H1 (cell line): ENCODE measurements around the gene STRN4. TPM values are rescaled to one million over a fixed set of nuclear protein-coding genes. Genes with fewer than 3 reads are reported as not detected.

ENCODE experiments used
- CTCF ChIA-PET: fragments of 300-600 bp; sonication (Branson Sonifier 250); formaldehyde crosslinking; loops from one replicate; lab custom pipeline; 2021; ENCODE audit not compliant: partially characterized antibody; lab: Charles Lee
- POLR2A ChIA-PET: fragments of 300-600 bp; sonication (Branson Sonifier 250); formaldehyde crosslinking; loops from one replicate; lab custom pipeline; 2021; ENCODE audit warnings: inconsistent platforms; ENCODE audit not compliant: partially characterized antibody; lab: Charles Lee
- DNase-seq, 2 experiments: peaks; one replicate each; pipeline versions ENCODE4 v3.0.0 to v3.0.0-alpha.2; 2010 to 2022; ENCODE audit warnings: low spot score in 2 of 2, low read depth in 1 of 2, mixed read lengths in 1 of 2
- FAIRE-seq: peaks from 2 replicates; lab custom pipeline; 2011; peaks lifted over from hg19 to GRCh38; lab: Jason Lieb, UNC
- H2AFZ ChIP-seq: 2 replicates; pipeline ENCODE4 v1.8.1; 2012; ENCODE audit warnings: low read length, inconsistent platforms
- H2AK5ac ChIP-seq: 2 replicates; pipeline ENCODE4 v1.6.1; 2013; ENCODE audit warnings: low read depth, low read length
- H2BK120ac ChIP-seq: replicated peaks from 2 replicates; pipeline ENCODE3; 2013; ENCODE audit warnings: low read depth, low read length, inconsistent platforms
- H2BK12ac ChIP-seq: 2 replicates; pipeline ENCODE4 v1.6.1; 2013; ENCODE audit warnings: low read depth, low read length
- H2BK15ac ChIP-seq: 2 replicates; pipeline ENCODE4 v1.6.1; 2013; ENCODE audit warnings: low read length
- H2BK20ac ChIP-seq: 2 replicates; pipeline ENCODE4 v1.6.1; 2013; ENCODE audit warnings: low read length
- H2BK5ac ChIP-seq: 2 replicates; pipeline ENCODE4 v1.6.1; 2013; ENCODE audit warnings: low read depth, low read length
- H3K14ac ChIP-seq: 2 replicates; pipeline ENCODE4 v1.6.1; 2013; ENCODE audit warnings: inconsistent platforms; ENCODE audit not compliant: insufficient read length
- H3K18ac ChIP-seq: 2 replicates; pipeline ENCODE4 v1.6.1; 2013; ENCODE audit warnings: low read length; ENCODE audit errors: extremely low read depth
- H3K23ac ChIP-seq: 2 replicates; pipeline ENCODE4 v1.6.1; 2013; ENCODE audit warnings: inconsistent platforms; ENCODE audit not compliant: insufficient read length
- H3K23me2 ChIP-seq: 2 replicates; pipeline ENCODE4 v1.6.1; 2013; ENCODE audit warnings: low read depth, low read length
- H3K27ac ChIP-seq: 2 replicates; pipeline ENCODE4 v1.6.1; 2011; ENCODE audit warnings: low read depth, low read length, inconsistent platforms
- H3K27me3 ChIP-seq, 4 experiments: replicated peaks in 1 of 4; 1 replicate in 1 of 4; 2 replicates in 3 of 4; pipeline versions ENCODE4 v1.6.1 to v1.8.1; 2011 to 2013; ENCODE audit warnings: low read length in 3 of 4, mild to moderate bottlenecking in 3 of 4, inconsistent platforms in 2 of 4, mixed read lengths in 2 of 4, moderate library complexity in 1 of 4; ENCODE audit not compliant: control insufficient read depth in 3 of 4, insufficient read depth in 3 of 4; ENCODE audit errors: extremely low read depth in 1 of 4
- H3K36me3 ChIP-seq, 4 experiments: 2 replicates each; pipeline versions ENCODE4 v1.6.1 to v1.8.1; 2011 to 2013; ENCODE audit warnings: mild to moderate bottlenecking in 4 of 4, low read length in 3 of 4, moderate library complexity in 2 of 4, control low read depth in 1 of 4, inconsistent platforms in 1 of 4; ENCODE audit not compliant: insufficient read depth in 4 of 4, control insufficient read depth in 2 of 4
- H3K4ac ChIP-seq: replicated peaks from 2 replicates; pipeline ENCODE3; 2013; ENCODE audit warnings: low read length, low read depth, mixed read lengths, inconsistent platforms; ENCODE audit not compliant: insufficient read length
- H3K4me1 ChIP-seq, 4 experiments: replicated peaks in 1 of 4; 1 replicate in 1 of 4; 2 replicates in 3 of 4; pipeline versions ENCODE4 v1.6.1 to v1.8.1; 2011 to 2013; ENCODE audit warnings: low read length in 3 of 4, inconsistent platforms in 2 of 4, mixed read lengths in 1 of 4; ENCODE audit not compliant: insufficient read depth in 4 of 4, control insufficient read depth in 3 of 4
- H3K4me2 ChIP-seq, 2 experiments: 2 replicates each; pipeline versions ENCODE4 v1.6.1 to v1.8.1; 2011 to 2013; ENCODE audit warnings: low read depth in 2 of 2, low read length in 2 of 2, control low read depth in 1 of 2, inconsistent platforms in 1 of 2, mild to moderate bottlenecking in 1 of 2; ENCODE audit not compliant: insufficient read depth in 1 of 2
- H3K4me3 ChIP-seq, 4 experiments: fragments of 200-600, 300-600 bp in 1 of 4; sonication (generic), shearing (Covaris generic), sonication (Bioruptor Twin) in 1 of 4; 2 replicates each; pipeline versions ENCODE4 v1.5.1 to v1.8.1; 2011 to 2016; ENCODE audit warnings: low read length in 4 of 4, low read depth in 3 of 4, control low read depth in 2 of 4, inconsistent platforms in 2 of 4, mild to moderate bottlenecking in 2 of 4, mixed read lengths in 1 of 4, moderate library complexity in 1 of 4; ENCODE audit not compliant: insufficient read depth in 2 of 4; ENCODE audit errors: extremely low read depth in 1 of 4
- H3K56ac ChIP-seq: replicated peaks from 2 replicates; pipeline ENCODE3; 2013; ENCODE audit warnings: low read depth, mild to moderate bottlenecking, mixed read lengths, low read length, inconsistent platforms; ENCODE audit not compliant: insufficient read length
- H3K79me1 ChIP-seq: 2 replicates; pipeline ENCODE4 v1.6.1; 2013; ENCODE audit warnings: low read depth, low read length, control low read depth
- H3K79me2 ChIP-seq, 2 experiments: 2 replicates each; pipeline versions ENCODE4 v1.6.1 to v1.8.1; 2012 to 2013; ENCODE audit warnings: low read length in 2 of 2, mild to moderate bottlenecking in 2 of 2, inconsistent platforms in 1 of 2; ENCODE audit not compliant: insufficient read depth in 2 of 2, control insufficient read depth in 1 of 2
- H3K9ac ChIP-seq, 4 experiments: replicated peaks in 1 of 4; 1 replicate in 1 of 4; 2 replicates in 3 of 4; pipeline versions ENCODE4 v1.6.1 to v1.8.1; 2011 to 2013; ENCODE audit warnings: low read depth in 3 of 4, low read length in 3 of 4, control low read depth in 2 of 4, mild to moderate bottlenecking in 2 of 4, moderate library complexity in 2 of 4, inconsistent platforms in 1 of 4; ENCODE audit errors: extremely low read depth in 1 of 4
- H3K9me3 ChIP-seq, 2 experiments: 2 replicates each; pipeline versions ENCODE4 v1.6.1 to v1.8.1; 2012 to 2013; ENCODE audit warnings: mild to moderate bottlenecking in 2 of 2, moderate library complexity in 2 of 2, control low read depth in 1 of 2, inconsistent platforms in 1 of 2, low read depth in 1 of 2, low read length in 1 of 2, mixed read lengths in 1 of 2; ENCODE audit not compliant: insufficient read depth in 2 of 2
- H4K20me1 ChIP-seq, 2 experiments: replicated peaks in 1 of 2; 2 replicates each; pipeline versions ENCODE3 to v1.8.1; 2011 to 2013; ENCODE audit warnings: inconsistent platforms in 2 of 2, low read length in 2 of 2, mild to moderate bottlenecking in 1 of 2; ENCODE audit not compliant: insufficient read depth in 2 of 2, control insufficient read depth in 1 of 2
- H4K5ac ChIP-seq: 2 replicates; pipeline ENCODE4 v1.6.1; 2013; ENCODE audit warnings: low read length, low read depth, mixed read lengths, inconsistent platforms; ENCODE audit not compliant: insufficient read length
- H4K8ac ChIP-seq: 2 replicates; pipeline ENCODE4 v1.8.0; 2013; ENCODE audit warnings: mild to moderate bottlenecking, moderate library complexity, low read length, inconsistent platforms; ENCODE audit not compliant: insufficient read depth; ENCODE audit errors: extremely low read depth
- H4K91ac ChIP-seq: replicated peaks from 2 replicates; pipeline ENCODE3; 2013; ENCODE audit warnings: low read length, mixed read lengths, inconsistent platforms; ENCODE audit not compliant: insufficient read length
- ASH2L ChIP-seq: fragments of 200-600, 300-600 bp; sonication (generic); IDR thresholded peaks from one replicate; pipeline ENCODE4 v1.7.1; 2017; ENCODE audit warnings: low read length
- BCL11A ChIP-seq, 2 experiments: IDR thresholded peaks; one replicate each; pipeline ENCODE4 v1.6.1; 2011; ENCODE audit warnings: low read depth in 2 of 2, low read length in 2 of 2, mild to moderate bottlenecking in 2 of 2
- CBX8 ChIP-seq: fragments of 300-800, 300-1000 bp; sonication (generic); IDR thresholded peaks from 2 replicates; pipeline ENCODE4 v1.7.1; 2016; ENCODE audit warnings: low read depth, low read length, borderline replicate concordance
- CHD1 ChIP-seq: IDR thresholded peaks from 2 replicates; pipeline ENCODE4 v1.6.1; 2012; ENCODE audit warnings: low read depth, low read length, improper control_type of control experiment
- FOSL1 ChIP-seq: IDR thresholded peaks from 2 replicates; pipeline ENCODE4 v1.6.1; 2011; ENCODE audit warnings: mild to moderate bottlenecking, low read depth, low read length, moderate library complexity; ENCODE audit not compliant: insufficient read depth
- HDAC6 ChIP-seq: IDR thresholded peaks from one replicate; pipeline ENCODE4 v1.7.1; 2012; ENCODE audit warnings: low read depth, mild to moderate bottlenecking, inconsistent platforms, low read length, moderate library complexity
- JUND ChIP-seq: IDR thresholded peaks from 2 replicates; pipeline ENCODE4 v1.6.1; 2011; ENCODE audit warnings: mild to moderate bottlenecking, improper control_type of control experiment, low read length
- KDM4A ChIP-seq: IDR thresholded peaks from one replicate; pipeline ENCODE4 v1.7.1; 2012; ENCODE audit warnings: low read depth, mild to moderate bottlenecking, moderate library complexity, low read length, inconsistent platforms; ENCODE audit not compliant: severe bottlenecking
- KDM5A ChIP-seq: fragments of 200-600 bp; IDR thresholded peaks from 2 replicates; pipeline ENCODE4 v1.7.1; 2012; ENCODE audit warnings: mild to moderate bottlenecking, low read length, inconsistent platforms, mixed read lengths
- SIN3A ChIP-seq, 2 experiments: IDR thresholded peaks in 1 of 2; conservative IDR thresholded peaks in 1 of 2; 2 replicates each; pipeline ENCODE4 v1.6.1; 2011 to 2012; ENCODE audit warnings: low read length in 2 of 2, improper control_type of control experiment in 1 of 2, low read depth in 1 of 2, mild to moderate bottlenecking in 1 of 2
- SP4 ChIP-seq: IDR thresholded peaks from 2 replicates; pipeline ENCODE4 v1.6.1; 2012; ENCODE audit warnings: low read length, inconsistent platforms
- TBP ChIP-seq: IDR thresholded peaks from 2 replicates; pipeline ENCODE4 v1.6.1; 2011; ENCODE audit warnings: low read depth, low read length, improper control_type of control experiment
- TCF12 ChIP-seq: IDR thresholded peaks from 2 replicates; pipeline ENCODE4 v1.6.1; 2011; ENCODE audit warnings: low read depth, mild to moderate bottlenecking, low read length
- WGBS, 2 experiments: shearing (Covaris generic) in 1 of 2; methylation state at CpG; one replicate each; pipeline versions ENCODE4 v1.1.6 to v1.1.7; 2013 to 2015; ENCODE audit warnings: low lambda C conversion rate in 2 of 2, mixed read lengths in 2 of 2, inconsistent platforms in 1 of 2, low coverage in 1 of 2, missing lambda C conversion rate in 1 of 2; ENCODE audit not compliant: insufficient replicate concordance in 2 of 2, insufficient coverage in 1 of 2, insufficient read length in 1 of 2; ENCODE audit errors: extremely low coverage in 1 of 2, missing lambda C conversion rate in 1 of 2; 5-methylcytosine and 5-hydroxymethylcytosine counted together
- polyA plus RNA-seq, 7 experiments: library from polyadenylated mRNA; depleted of rRNA in 3 of 7; stranded (reverse) in 5 of 7; unstranded in 2 of 7; fragments of >200 nt in 5 of 7; fragments of 200-250 nt in 2 of 7; gene quantifications; 1 replicate in 5 of 7; 2 replicates in 1 of 7; 4 replicates in 1 of 7; pipeline versions ENCODE4 v1.2.1 to v1.2.3, GENCODE V29; 2011 to 2013; ENCODE audit warnings: missing spikeins in 2 of 7, mixed read lengths in 2 of 7
- total RNA-seq: library from RNA; stranded (reverse); fragmentation: NEBNext Ultra II Directional; extraction: Animal tissue kit (Norgen Biotek cat#: 25700); gene quantifications from 2 replicates; pipeline ENCODE4 v1.2.1, GENCODE V29; 2021

STRN4 gene
- total and polyA plus RNA-seq, 2 of the 8 experiments (the other 6 are each of a cell fraction or from before 2014, with no cell fraction given): 120 to 187 TPM

- Histone ChIP-seq H3K79me1 (peaks cover 8% of the 10 kb centered on the region), H2BK12ac (no peak overlapping the region), H3K4ac (no peak overlapping the region), H2BK20ac (no peak overlapping the region), H3K14ac (no peak overlapping the region), H2BK15ac (no peak overlapping the region), H3K4me2 (no peak overlapping the region), H3K56ac (no peak overlapping the region), H4K5ac (no peak overlapping the region), H3K18ac (no peak overlapping the region), H3K4me1 (peaks cover 0 to 3% (median 0%) of the 10 kb centered on the region in 4 experiments; a peak in 4 of 7 replicates), H3K27ac (no peak overlapping the region), H2BK120ac (no peak overlapping the region), H2BK5ac (no peak overlapping the region; the same call in 1 of the 2 replicates), H4K20me1 (peaks cover 25 to 53% of the 10 kb centered on the region in 2 experiments), H3K36me3 (peaks cover 37 to 75% (median 62%) of the 10 kb centered on the region in 4 experiments), H3K79me2 (peaks cover 0 to 14% of the 10 kb centered on the region in 2 experiments; a peak in 1 of 4 replicates), H2AFZ (no peak overlapping the region), H4K91ac (no peak overlapping the region), H3K27me3 (no peaks in the 10 kb centered on the region), H3K23me2 (no peaks in the 10 kb centered on the region), H3K9me3 (no peaks in the 10 kb centered on the region), H4K8ac (peak overlapping the region; percentile 73), H2AK5ac (no peak overlapping the region), H3K9ac (no peak overlapping the region), H3K23ac (no peak overlapping the region), H3K4me3 (no peak overlapping the region)
- ChIA-PET CTCF (interaction anchor here (0.9 to 15.8 kb wide), 18 partner anchors 9 to 113 kb away, joined by 3 to 188 read pairs (median 4); no protein-coding TSS in a partner anchor), POLR2A (interaction anchor here (1.4 to 4.2 kb wide), 5 partner anchors 9 to 23 kb away, joined by 3 to 26 read pairs (median 6); partner anchors contain the start of gene PRKD2)
- DNase-seq (no peak), FAIRE-seq (no peak)
- WGBS, 2 experiments: 94% methylated on average over 11 of the region's 11 CpGs; no CpG with 5 or more reads in 1 of the 2 experiments
- TF ChIP-seq KDM5A (no peak), CHD1 (no peak), KDM4A (no peak), JUND (no peak), TBP (no peak), SP4 (no peak), ASH2L (no peak), FOSL1 (no peak), TCF12 (no peak), BCL11A (IDR thresholded peaks at IDR 0.05; ENCODE audit: low read depth in 2 of 2, low read length in 2 of 2) (no peak), SIN3A (conservative IDR thresholded peaks at IDR 0.05 in 1 of 2, IDR thresholded peaks at IDR 0.05 in 1 of 2; ENCODE audit: low read depth in 1 of 2, low read length in 2 of 2) (no peak), CBX8 (no peak), HDAC6 (no peak)
Observed at GRCh38 chr19:46727757-46728156, 18.5 kb downstream of the STRN4 start.
